Cardiac muscle cell (in vitro differentiated cells and primary cell): Measurements from ENCODE around the gene SMARCD3. TPM values are rescaled to one million over a fixed set of nuclear protein-coding genes. Genes with fewer than 3 reads are reported as not detected.

Source experiments
- DNase-seq, 2 donors: peaks; one replicate each; pipeline versions ENCODE4 v3.0.0 to v3.0.0-alpha.2; 2010 to 2017; ENCODE audit warnings: low read depth in 1 of 2, low spot score in 1 of 2
- H3K27ac ChIP-seq: fragments of 200-600 bp; sonication (generic); 2 replicates; pipeline ENCODE4 v1.5.1; 2016
- H3K27me3 ChIP-seq: fragments of 200-600 bp; sonication (generic); 2 replicates; pipeline ENCODE4 v1.6.0; 2016; ENCODE audit warnings: control low read depth
- H3K36me3 ChIP-seq: fragments of 200-600 bp; sonication (generic); 2 replicates; pipeline ENCODE4 v1.5.1; 2016; ENCODE audit warnings: control low read depth
- H3K4me1 ChIP-seq: fragments of 200-600 bp; sonication (generic); 2 replicates; pipeline ENCODE4 v1.8.1; 2017; ENCODE audit warnings: low read depth, mild to moderate bottlenecking, mixed run types
- H3K4me3 ChIP-seq: fragments of 200-600 bp; sonication (generic); 2 replicates; pipeline ENCODE4 v1.5.1; 2016; ENCODE audit warnings: mild to moderate bottlenecking
- H3K9me3 ChIP-seq: fragments of 200-600 bp; sonication (generic); 2 replicates; pipeline ENCODE4 v1.5.1; 2017; ENCODE audit warnings: low read depth, mild to moderate bottlenecking, control low read depth
- polyA plus RNA-seq: library from polyadenylated mRNA; unstranded; fragments of >200 nt; fragmentation: Nextera tagmentation; extraction: Ambion mirVana; gene quantifications from 2 replicates; pipeline ENCODE4 v1.2.1, GENCODE V29; 2016
- total RNA-seq: library from RNA; depleted of rRNA; stranded (reverse); fragments of >200 nt; gene quantifications from 2 replicates; pipeline ENCODE4 v1.2.3, GENCODE V29; 2016
- TF ChIP-seq, protein P1 (sequence below): IDR thresholded peaks from 2 replicates; pipeline ENCODE4 v1.5.1; 2012; ENCODE audit warnings: low read depth, mild to moderate bottlenecking, low read length

Gene SMARCD3
- total and polyA plus RNA-seq, 2 experiments from 2014 or later: 180 to 237 TPM

DNA sequence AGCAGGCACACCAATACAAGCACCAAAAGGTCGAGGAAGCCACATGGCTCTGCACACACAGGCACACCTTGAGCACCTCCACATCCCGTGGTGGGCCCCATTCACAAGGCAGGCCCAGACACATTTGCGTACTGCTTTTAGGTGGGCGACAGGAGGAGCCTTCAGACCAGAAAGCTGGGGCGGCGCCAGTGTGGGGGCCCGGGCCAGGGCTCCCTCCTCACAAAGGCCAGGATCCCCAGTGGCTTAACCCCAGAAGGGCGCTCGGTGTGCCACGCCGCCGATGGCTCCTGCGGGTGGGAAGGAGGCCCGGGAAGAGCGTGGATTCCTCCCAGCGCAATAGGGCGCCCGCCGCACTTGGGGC lies 2.8 kb upstream of the SMARCD3 start:
- H3K36me3 ChIP-seq: peaks cover 4% of the 10 kb centered on the region
- no peaks in the 10 kb centered on the region for H3K27me3 ChIP-seq
- H3K4me3 ChIP-seq: peak overlapping the region; percentile 36
- TF ChIP-seq, protein P1, sequence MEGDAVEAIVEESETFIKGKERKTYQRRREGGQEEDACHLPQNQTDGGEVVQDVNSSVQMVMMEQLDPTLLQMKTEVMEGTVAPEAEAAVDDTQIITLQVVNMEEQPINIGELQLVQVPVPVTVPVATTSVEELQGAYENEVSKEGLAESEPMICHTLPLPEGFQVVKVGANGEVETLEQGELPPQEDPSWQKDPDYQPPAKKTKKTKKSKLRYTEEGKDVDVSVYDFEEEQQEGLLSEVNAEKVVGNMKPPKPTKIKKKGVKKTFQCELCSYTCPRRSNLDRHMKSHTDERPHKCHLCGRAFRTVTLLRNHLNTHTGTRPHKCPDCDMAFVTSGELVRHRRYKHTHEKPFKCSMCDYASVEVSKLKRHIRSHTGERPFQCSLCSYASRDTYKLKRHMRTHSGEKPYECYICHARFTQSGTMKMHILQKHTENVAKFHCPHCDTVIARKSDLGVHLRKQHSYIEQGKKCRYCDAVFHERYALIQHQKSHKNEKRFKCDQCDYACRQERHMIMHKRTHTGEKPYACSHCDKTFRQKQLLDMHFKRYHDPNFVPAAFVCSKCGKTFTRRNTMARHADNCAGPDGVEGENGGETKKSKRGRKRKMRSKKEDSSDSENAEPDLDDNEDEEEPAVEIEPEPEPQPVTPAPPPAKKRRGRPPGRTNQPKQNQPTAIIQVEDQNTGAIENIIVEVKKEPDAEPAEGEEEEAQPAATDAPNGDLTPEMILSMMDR: no peak
- DNase-seq: no peak
- peak overlapping the region; percentile 99 for H3K27ac ChIP-seq
- no peaks in the 10 kb centered on the region for H3K9me3 ChIP-seq
- peaks cover 44% of the 10 kb centered on the region for H3K4me1 ChIP-seq

DNA sequence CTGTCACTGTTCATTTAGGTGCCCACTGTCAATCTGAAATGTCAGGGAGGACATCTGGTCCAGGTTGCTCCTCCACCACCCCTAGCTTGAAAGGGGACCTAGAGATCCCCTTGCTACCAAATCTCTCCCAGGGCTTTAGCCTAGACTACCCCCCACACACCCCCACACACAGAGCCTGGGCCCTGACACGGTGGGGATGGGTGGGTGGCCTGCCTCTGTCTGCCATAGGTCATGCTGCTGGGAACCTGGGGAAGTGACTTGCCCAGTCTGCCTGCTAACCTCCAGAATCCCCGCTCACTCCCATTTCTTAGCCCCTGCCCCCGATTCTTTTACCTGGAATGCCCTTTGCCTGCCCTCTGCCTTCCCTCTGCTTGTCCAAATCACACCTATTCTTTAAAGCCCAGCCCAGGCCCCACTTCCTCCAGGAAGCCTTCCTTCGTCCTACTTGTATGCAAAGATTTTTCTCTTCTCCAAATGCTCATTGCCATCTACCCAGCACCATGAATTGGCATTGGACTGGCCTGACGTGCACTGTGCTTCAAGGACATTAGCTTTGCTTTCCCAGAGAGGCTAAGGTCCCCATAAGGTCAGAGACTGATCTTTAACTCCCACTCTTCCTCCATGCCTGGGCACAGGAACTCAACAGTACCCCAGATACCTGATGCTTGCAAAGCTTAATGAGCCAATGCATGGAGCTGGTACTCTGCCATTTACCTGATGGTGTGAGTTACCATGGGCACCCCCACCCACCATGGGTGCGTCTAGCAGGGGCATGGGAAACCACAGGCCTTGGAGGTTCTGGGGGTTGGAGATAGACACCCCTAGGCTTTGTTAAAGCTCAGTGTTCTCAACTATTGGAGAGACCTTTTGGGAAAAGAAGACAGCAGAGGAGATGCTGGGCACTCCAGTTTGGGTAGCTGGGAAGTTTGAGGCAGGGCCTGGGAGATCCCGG lies 2.0 kb upstream of the SMARCD3 start:
- Histone ChIP-seq H3K36me3 (peaks cover 4% of the 10 kb centered on the region), H3K27me3 (no peaks in the 10 kb centered on the region), H3K27ac (peak overlapping the region; percentile 99), H3K4me1 (peaks cover 52% of the 10 kb centered on the region), H3K9me3 (no peaks in the 10 kb centered on the region), H3K4me3 (peak overlapping the region; percentile 100)
- no peak for DNase-seq
- TF ChIP-seq, protein P1: no peak

DNA sequence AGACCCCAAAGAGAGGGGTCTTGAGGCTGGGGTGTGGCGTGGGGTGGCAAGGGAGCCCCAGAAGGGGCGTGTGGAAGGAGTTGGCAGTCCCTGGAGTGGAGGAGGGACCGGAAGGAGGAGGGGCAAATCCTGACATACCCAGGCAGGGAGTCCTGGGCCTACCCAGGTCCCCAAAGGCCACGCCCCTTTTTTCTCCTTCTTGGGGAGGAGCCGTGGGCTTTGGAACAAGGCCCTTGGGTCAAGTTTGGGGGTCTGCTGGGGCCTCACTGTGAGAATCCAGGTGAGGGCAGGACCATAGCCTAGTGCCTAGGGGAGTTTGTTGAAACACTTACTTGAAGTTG lies 1.2 kb upstream of the SMARCD3 start:
- Histone ChIP-seq H3K36me3 (peaks cover 4% of the 10 kb centered on the region), H3K4me1 (peaks cover 55% of the 10 kb centered on the region), H3K27me3 (no peaks in the 10 kb centered on the region), H3K4me3 (peak overlapping the region; percentile 100), H3K27ac (peak overlapping the region; percentile 99), H3K9me3 (no peaks in the 10 kb centered on the region)
- TF ChIP-seq, protein P1: no peak
- peak; percentile 77 to 80 for DNase-seq

DNA sequence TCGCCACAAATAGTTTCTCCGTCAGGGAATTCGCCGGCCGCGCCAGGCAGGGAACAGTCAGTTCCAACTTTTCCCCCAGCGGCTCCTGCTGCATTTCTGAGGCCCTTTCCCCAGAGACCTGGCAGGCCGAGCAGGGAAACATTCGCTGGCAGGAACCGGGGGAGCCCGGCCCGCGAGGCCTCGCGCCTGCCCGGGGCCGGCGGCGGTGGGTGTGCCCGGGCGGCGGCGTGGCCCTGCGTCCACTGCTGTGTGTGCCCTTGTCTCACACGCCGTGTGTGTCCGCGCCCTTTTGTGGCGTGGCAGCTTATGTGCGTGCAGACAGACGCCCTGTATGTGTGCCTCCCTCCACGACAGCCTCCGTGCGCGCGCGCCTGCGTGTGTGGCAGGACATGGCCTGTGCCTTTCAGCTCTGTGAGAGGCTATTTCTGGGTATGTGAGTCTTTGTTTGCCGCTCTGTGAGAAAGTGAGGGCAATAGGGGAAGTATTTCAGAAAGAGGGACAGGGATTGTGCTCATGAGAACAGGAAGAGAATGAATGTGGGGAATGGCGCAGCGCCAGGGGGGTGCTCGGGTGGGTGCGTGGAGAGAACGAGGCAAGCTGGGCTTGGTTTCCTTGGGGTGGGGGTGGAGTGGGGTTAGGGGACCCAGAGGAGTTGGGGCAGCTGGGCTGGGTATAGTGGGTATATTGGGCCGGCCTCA lies 689 bp upstream of the SMARCD3 start:
- H3K27me3 ChIP-seq: no peaks in the 10 kb centered on the region
- H3K4me1 ChIP-seq: peaks cover 59% of the 10 kb centered on the region
- DNase-seq: peak; percentile 57 to 77
- peaks cover 4% of the 10 kb centered on the region for H3K36me3 ChIP-seq
- H3K27ac ChIP-seq: peak overlapping the region; percentile 99
- TF ChIP-seq, protein P1: no peak
- peak overlapping the region; percentile 100 for H3K4me3 ChIP-seq
- no peaks in the 10 kb centered on the region for H3K9me3 ChIP-seq

DNA sequence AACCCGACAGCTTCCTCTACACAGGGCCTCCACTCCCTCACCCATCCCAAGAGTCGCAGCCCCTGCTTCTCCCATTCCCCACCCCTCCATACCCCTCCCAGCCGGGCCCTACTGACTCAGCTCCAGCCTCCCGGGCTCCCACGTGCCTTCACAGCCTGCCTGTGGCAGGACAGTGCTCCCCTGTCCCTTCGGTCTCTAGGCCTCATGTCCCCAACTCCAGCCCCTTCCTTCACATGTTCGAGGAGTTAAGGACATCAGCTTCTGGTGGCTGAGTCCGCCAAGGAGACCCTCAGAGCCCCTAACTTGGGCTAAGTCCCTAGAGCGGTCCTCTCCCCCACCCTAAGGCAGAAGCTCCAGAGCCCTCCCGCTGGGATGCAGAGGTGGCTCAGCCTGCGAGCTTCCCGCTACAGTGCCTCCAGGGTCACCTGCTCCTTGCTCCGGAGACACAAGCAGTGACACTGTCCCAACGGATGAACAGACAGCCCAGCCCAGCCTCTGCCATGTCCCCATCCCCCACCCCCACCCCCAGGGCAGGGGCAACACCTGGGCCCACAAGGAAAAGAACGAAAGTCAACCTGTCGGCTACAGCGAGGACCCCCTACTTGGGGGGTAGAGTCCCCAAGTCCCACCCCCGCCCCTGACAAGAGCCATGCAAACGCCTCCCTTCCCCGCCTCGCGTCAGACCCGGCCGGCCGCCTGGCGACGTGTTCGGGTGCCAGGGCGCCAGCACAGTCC lies 716 bp downstream of the SMARCD3 start:
- Histone ChIP-seq H3K27me3 (no peaks in the 10 kb centered on the region), H3K4me3 (peak overlapping the region; percentile 100), H3K27ac (peak overlapping the region; percentile 99), H3K9me3 (no peaks in the 10 kb centered on the region), H3K4me1 (peaks cover 51% of the 10 kb centered on the region), H3K36me3 (peaks cover 8% of the 10 kb centered on the region)
- DNase-seq: peak in 1 of 2 donors; percentile 42
- TF ChIP-seq, protein P1: no peak
